Stimulated activated naive CD8-positive, alpha-beta T cell treated with anti-CD3 and anti-CD28 coated beads, Interleukin-15, Interleukin-2, amounts not matched to agents 100 ng/mL and 50 ng/mL, for 24 hours (primary cell): Measurements from ENCODE around the gene MRPL24.
A peak's percentile ranks its signal among the peaks of the same experiment; 100 is the strongest.

Source experiments
- H3K27ac Mint-ChIP-seq: one replicate; pipeline ENCODE4 v1.8.0; 2021; ENCODE audit warnings: mild to moderate bottlenecking, mixed read lengths
- H3K27me3 Mint-ChIP-seq: one replicate; pipeline ENCODE4 v1.8.0; 2021; ENCODE audit warnings: mixed read lengths
- H3K36me3 Mint-ChIP-seq: one replicate; pipeline ENCODE4 v1.8.0; 2021; ENCODE audit warnings: low read depth, mixed read lengths
- H3K4me1 Mint-ChIP-seq: one replicate; pipeline ENCODE4 v1.8.0; 2021; ENCODE audit warnings: low read depth, mixed read lengths
- H3K4me3 Mint-ChIP-seq: one replicate; pipeline ENCODE4 v1.8.0; 2021; ENCODE audit warnings: mild to moderate bottlenecking, mixed read lengths
- H3K9me3 Mint-ChIP-seq: one replicate; pipeline ENCODE4 v1.8.0; 2021; ENCODE audit warnings: mixed read lengths

The MRPL24 gene

GRCh38 chr1:156750711-156751450 lies 10.0 kb upstream of the MRPL24 start:
- peak overlapping the region; percentile 97 for H3K4me3 Mint-ChIP-seq
- H3K27me3 Mint-ChIP-seq, result no peaks in the 10 kb centered on the region
- H3K27ac Mint-ChIP-seq, result peak overlapping the region; percentile 97
- H3K9me3 Mint-ChIP-seq, result no peaks in the 10 kb centered on the region
- peaks cover 53% of the 10 kb centered on the region for H3K4me1 Mint-ChIP-seq
- peaks cover 36% of the 10 kb centered on the region for H3K36me3 Mint-ChIP-seq

GRCh38 chr1:156750191-156750672 lies 9.3 kb upstream of the MRPL24 start:
- Mint-ChIP-seq H3K9me3 (no peaks in the 10 kb centered on the region), H3K27me3 (no peaks in the 10 kb centered on the region), H3K36me3 (peaks cover 42% of the 10 kb centered on the region), H3K4me3 (peak overlapping the region; percentile 97), H3K27ac (peak overlapping the region; percentile 97), H3K4me1 (peaks cover 59% of the 10 kb centered on the region)

- no peaks in the 10 kb centered on the region for H3K27me3 Mint-ChIP-seq
- H3K27ac Mint-ChIP-seq, result peak overlapping the region; percentile 97
- H3K4me1 Mint-ChIP-seq, result peaks cover 62% of the 10 kb centered on the region
- peaks cover 45% of the 10 kb centered on the region for H3K36me3 Mint-ChIP-seq
- no peaks in the 10 kb centered on the region for H3K9me3 Mint-ChIP-seq
- peak overlapping the region; percentile 97 for H3K4me3 Mint-ChIP-seq
Measured at GRCh38 chr1:156749419-156750118, 8.7 kb upstream of the MRPL24 start.

GRCh38 chr1:156748670-156749418 lies 8.0 kb upstream of the MRPL24 start:
- H3K27ac Mint-ChIP-seq, result peak overlapping the region; percentile 97
- no peaks in the 10 kb centered on the region for H3K9me3 Mint-ChIP-seq
- peak overlapping the region; percentile 97 for H3K4me3 Mint-ChIP-seq
- H3K36me3 Mint-ChIP-seq, result peaks cover 49% of the 10 kb centered on the region
- H3K27me3 Mint-ChIP-seq, result no peaks in the 10 kb centered on the region
- H3K4me1 Mint-ChIP-seq, result peaks cover 66% of the 10 kb centered on the region

GRCh38 chr1:156747742-156748669 lies 7.1 kb upstream of the MRPL24 start:
- Mint-ChIP-seq H3K4me3 (peak overlapping the region; percentile 97), H3K27me3 (no peaks in the 10 kb centered on the region), H3K9me3 (no peaks in the 10 kb centered on the region), H3K27ac (peak overlapping the region; percentile 97), H3K4me1 (peaks cover 63% of the 10 kb centered on the region), H3K36me3 (peaks cover 54% of the 10 kb centered on the region)

- no peaks in the 10 kb centered on the region for H3K9me3 Mint-ChIP-seq
- peaks cover 63% of the 10 kb centered on the region for H3K36me3 Mint-ChIP-seq
- H3K27me3 Mint-ChIP-seq, result no peaks in the 10 kb centered on the region
- peaks cover 65% of the 10 kb centered on the region for H3K4me1 Mint-ChIP-seq
- H3K27ac Mint-ChIP-seq, result peak overlapping the region; percentile 97
- peak overlapping the region; percentile 97 for H3K4me3 Mint-ChIP-seq
Measured at GRCh38 chr1:156746728-156747631, 6.1 kb upstream of the MRPL24 start.

- Mint-ChIP-seq H3K36me3 (peaks cover 69% of the 10 kb centered on the region), H3K4me3 (peak overlapping the region; percentile 81), H3K4me1 (peaks cover 71% of the 10 kb centered on the region), H3K9me3 (no peaks in the 10 kb centered on the region), H3K27ac (peak overlapping the region; percentile 95), H3K27me3 (no peaks in the 10 kb centered on the region)
Measured at GRCh38 chr1:156746406-156746727, 5.5 kb upstream of the MRPL24 start.

GRCh38 chr1:156745881-156746280 lies 5.0 kb upstream of the MRPL24 start:
- Mint-ChIP-seq H3K27ac (peak overlapping the region; percentile 95), H3K9me3 (no peaks in the 10 kb centered on the region), H3K27me3 (no peaks in the 10 kb centered on the region), H3K36me3 (peaks cover 72% of the 10 kb centered on the region), H3K4me1 (peaks cover 74% of the 10 kb centered on the region), H3K4me3 (peak overlapping the region; percentile 81)

- Mint-ChIP-seq H3K4me3 (no peak overlapping the region), H3K9me3 (no peaks in the 10 kb centered on the region), H3K27ac (peak overlapping the region; percentile 95), H3K27me3 (no peaks in the 10 kb centered on the region), H3K36me3 (peaks cover 71% of the 10 kb centered on the region), H3K4me1 (peaks cover 78% of the 10 kb centered on the region)
Measured at GRCh38 chr1:156744786-156745419, 4.0 kb upstream of the MRPL24 start.

GRCh38 chr1:156744344-156744743 lies 3.5 kb upstream of the MRPL24 start:
- H3K27me3 Mint-ChIP-seq, result no peaks in the 10 kb centered on the region
- no peak overlapping the region for H3K4me3 Mint-ChIP-seq
- H3K9me3 Mint-ChIP-seq, result no peaks in the 10 kb centered on the region
- H3K4me1 Mint-ChIP-seq, result peaks cover 79% of the 10 kb centered on the region
- peaks cover 68% of the 10 kb centered on the region for H3K36me3 Mint-ChIP-seq
- H3K27ac Mint-ChIP-seq, result peak overlapping the region; percentile 95

- H3K27ac Mint-ChIP-seq, result peak overlapping the region; percentile 43
- peaks cover 78% of the 10 kb centered on the region for H3K4me1 Mint-ChIP-seq
- H3K27me3 Mint-ChIP-seq, result no peaks in the 10 kb centered on the region
- no peak overlapping the region for H3K4me3 Mint-ChIP-seq
- no peaks in the 10 kb centered on the region for H3K9me3 Mint-ChIP-seq
- H3K36me3 Mint-ChIP-seq, result peaks cover 68% of the 10 kb centered on the region
Measured at GRCh38 chr1:156743367-156744302, 2.7 kb upstream of the MRPL24 start.

GRCh38 chr1:156742801-156743200 lies 1.9 kb upstream of the MRPL24 start:
- Mint-ChIP-seq H3K9me3 (no peaks in the 10 kb centered on the region), H3K4me1 (peaks cover 70% of the 10 kb centered on the region), H3K4me3 (no peak overlapping the region), H3K36me3 (peaks cover 69% of the 10 kb centered on the region), H3K27ac (peak overlapping the region; percentile 98), H3K27me3 (no peaks in the 10 kb centered on the region)
